B cell (primary cell): Measurements from ENCODE around the gene HMG20A.

Experiments used
- CTCF ChIP-seq: fragments of 200-600 bp; IDR thresholded peaks from one replicate; pipeline ENCODE4 v1.8.0; 2022; ENCODE audit warnings: antibody characterized with exemption, mild to moderate bottlenecking
- EZH2 ChIP-seq: IDR thresholded peaks from 2 replicates; pipeline ENCODE4 v1.6.1; 2012; ENCODE audit warnings: borderline replicate concordance, low read depth, mild to moderate bottlenecking, moderate library complexity, low read length; ENCODE audit not compliant: insufficient read depth, poor library complexity, severe bottlenecking

- TF ChIP-seq CTCF (no peak), EZH2 (no peak)
Measured at GRCh38 chr15:77502379-77503095, 81.8 kb downstream of the HMG20A start.
